HL-60/S4 treated with phorbol 12-myristate 13-acetate at 8.2 ng/mL for 4 days and 3 days (cell line): ENCODE results near the gene DPH2.

ENCODE experiments used
- in situ Hi-C: fragments of 300-500 bp; cut with MboI; formaldehyde crosslinking; loops from 2 replicates; pipeline ENCODE4 v1.15.0; 2022; ENCODE audit warnings: low sequenced_read_pairs

Gene DPH2

DNA sequence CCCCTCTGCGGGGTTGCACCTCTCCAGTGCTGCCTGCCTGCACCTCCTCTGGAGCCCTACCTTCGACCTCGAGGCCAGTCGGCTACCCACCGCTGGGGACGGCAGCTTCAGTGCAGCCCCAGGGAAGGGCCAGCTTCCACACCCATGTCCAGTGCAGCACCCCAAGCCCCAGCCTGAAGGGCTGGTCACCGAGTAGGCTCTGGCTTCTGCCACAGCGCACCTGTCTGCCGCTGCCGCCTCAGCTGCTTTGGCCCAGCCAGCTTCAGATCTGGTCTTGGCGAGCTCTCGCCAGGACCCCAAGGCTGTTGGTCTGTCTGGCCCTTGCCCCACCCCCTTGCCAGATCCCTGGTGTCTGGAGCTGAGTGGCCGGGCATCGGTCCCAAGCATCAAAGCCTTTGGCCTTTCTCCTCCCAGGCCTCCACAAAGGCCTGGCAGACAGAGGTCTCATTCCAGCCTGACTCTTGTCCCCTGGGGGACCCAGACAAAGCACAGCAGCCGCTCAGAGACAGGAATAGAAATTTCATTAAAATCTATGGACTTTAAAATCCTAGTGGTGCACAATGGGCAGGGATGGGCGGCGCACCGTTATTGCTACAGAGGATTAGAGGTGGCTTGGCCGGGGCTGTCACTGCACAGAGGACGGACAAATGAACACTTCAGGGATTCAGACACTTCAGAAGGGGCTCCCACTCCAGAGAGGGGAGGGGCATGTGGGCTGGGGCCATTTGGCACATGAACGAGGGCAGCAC is 26.3 kb downstream of the DPH2 start:
- in situ Hi-C loops = no loop called here

DNA sequence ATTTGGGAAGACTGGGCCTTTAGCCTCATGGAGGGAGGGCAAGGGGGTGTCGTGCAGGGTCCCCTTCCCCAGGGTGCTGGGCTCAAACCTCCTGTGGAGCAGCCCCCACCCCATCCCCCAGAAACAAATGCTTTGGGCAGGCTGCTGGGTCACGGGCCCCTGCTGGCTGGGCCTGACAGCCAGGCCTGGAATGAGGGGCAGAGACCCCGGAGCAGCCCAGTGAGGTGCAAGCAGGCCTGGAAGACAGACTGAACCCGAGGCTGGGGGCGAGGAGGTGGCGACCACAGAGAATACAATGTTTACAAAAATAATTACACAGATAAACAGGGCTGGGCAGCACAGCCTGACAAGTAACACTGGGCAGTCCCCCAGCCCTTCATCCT is 26.9 kb downstream of the DPH2 start:
- in situ Hi-C loops = no loop called here

- in situ Hi-C loops = no loop called here
These were observed 27.6 kb downstream of the DPH2 start for GRCh38 chr1:43997295-43997999.

GRCh38 chr1:43998000-43998378 is 28.2 kb downstream of the DPH2 start:
- in situ Hi-C loops = no loop called here

- in situ Hi-C loops = no loop called here
These were observed 29.6 kb downstream of the DPH2 start for GRCh38 chr1:43999455-43999854.

DNA sequence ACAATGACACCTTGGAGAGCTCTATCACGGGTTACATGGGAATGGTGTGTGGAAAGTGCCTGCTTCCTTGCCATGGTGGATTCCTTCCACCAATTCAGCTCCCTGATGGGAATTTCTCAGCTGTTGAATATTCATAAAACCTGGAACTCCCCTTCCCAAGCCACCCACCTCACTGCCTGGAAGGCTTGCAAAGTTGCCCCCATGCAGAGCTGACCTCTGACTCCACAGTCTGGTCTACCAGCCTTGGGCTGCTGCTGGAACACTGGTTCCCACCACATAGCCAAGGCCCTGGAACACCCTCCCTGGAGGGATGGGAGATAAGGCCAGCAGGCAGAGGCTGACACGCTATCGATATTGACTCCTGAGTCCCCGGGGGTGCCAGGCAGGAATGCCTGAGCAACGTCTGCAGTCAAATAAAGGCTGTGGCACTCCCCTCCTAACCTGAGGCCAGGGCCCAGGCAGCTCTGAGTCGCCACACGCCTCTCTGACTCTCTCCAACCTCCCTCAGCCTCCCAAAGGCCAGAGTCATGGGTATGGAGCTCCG is 30.4 kb downstream of the DPH2 start:
- in situ Hi-C loops = no loop called here

- in situ Hi-C loops = no loop called here
These were observed 32.4 kb downstream of the DPH2 start for GRCh38 chr1:44002165-44002564.

GRCh38 chr1:44002606-44003157 is 32.9 kb downstream of the DPH2 start:
- in situ Hi-C loops = no loop called here

DNA sequence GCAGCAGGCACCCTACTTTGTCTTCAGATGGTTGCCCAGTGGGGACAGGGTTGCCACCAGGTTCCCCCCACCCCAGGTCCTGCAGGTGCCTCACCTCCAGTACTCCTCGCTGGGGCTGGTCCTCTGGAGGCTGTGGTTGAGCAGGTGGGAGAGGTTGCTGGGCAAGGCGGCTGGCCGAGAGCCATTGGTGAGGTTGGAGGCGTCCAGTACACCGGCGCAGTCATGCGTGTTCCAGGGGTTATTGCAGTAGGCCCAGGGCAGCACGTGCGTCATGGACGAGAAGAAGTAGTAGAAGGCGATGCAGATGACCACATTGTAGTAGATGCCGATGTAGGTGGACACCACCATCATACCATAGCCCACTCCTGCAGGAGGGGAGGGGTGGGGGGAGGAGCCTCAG is 38.4 kb downstream of the DPH2 start:
- in situ Hi-C loops = no loop called here

GRCh38 chr1:44010935-44011471 is 41.2 kb downstream of the DPH2 start:
- in situ Hi-C loops = no loop called here

DNA sequence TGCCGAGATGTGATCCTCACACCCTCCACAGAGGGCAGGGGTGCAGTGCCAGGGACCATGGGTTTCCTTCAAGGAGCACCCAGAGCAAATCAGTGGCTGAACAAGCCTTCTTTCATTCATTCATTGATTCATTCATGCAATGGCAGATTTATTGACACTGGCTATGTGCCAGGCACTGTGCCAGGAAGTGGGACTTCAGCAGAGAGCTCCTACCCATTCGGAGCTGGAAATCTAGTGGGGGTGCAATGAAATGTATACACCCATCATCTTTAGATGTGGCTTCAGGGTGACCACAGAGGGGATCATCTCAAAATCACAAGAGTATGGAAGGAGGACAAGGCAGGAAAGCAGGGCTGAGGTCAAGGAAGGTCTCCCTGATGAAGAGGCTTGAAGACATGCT is 42.6 kb downstream of the DPH2 start:
- in situ Hi-C loops = no loop called here

DNA sequence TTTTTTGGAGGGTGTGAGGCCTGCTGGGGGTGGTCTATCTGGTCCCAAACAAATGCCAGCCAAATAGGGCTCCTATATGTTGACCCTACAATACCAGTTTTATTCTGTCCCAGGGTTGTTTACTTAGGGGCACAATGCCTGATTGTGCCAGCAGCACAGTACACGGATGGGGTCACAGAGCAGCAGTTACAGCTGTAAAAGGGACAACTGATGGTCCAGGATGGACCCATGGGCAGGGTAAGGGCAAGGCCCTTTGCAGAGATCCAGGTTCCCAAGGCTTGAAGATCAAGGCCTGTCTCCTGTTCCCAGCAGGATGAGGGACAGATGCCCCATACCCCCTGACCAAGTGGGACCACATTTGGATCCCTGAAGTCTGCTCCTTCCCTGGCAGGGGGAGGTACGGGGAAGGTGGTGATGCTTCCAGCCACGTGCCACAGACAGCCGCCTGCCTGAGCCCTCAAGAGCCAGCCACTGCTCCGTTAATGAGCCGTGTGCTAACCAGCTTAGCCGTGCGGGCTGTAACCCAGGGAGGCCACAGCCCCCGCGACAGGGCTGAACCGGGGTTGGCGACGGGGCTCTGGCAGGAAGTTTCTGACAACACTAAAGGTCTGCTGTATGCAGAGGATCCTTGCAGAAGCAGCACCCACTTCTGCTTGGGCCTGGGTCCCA is 43.3 kb downstream of the DPH2 start:
- in situ Hi-C loops = no loop called here

DNA sequence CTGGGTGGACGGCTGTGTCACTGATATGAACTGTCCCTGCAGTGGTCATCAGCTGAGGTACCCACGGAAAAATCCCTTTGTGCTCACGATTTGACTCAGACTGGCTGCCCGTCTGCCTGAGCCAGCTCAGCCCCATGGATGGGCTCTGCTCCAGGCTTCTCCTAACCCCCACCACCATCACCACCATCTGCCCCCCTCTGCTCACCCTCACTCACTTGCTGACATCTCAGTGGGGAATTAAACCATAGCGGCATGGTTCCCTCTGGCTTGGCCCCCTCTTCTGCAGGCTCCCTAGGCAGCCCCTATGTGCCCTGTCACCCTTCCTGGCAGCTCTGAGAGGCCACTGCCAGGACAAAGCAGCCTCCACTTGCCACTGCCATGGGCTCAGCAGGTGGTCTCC is 44.1 kb downstream of the DPH2 start:
- in situ Hi-C loops = no loop called here

DNA sequence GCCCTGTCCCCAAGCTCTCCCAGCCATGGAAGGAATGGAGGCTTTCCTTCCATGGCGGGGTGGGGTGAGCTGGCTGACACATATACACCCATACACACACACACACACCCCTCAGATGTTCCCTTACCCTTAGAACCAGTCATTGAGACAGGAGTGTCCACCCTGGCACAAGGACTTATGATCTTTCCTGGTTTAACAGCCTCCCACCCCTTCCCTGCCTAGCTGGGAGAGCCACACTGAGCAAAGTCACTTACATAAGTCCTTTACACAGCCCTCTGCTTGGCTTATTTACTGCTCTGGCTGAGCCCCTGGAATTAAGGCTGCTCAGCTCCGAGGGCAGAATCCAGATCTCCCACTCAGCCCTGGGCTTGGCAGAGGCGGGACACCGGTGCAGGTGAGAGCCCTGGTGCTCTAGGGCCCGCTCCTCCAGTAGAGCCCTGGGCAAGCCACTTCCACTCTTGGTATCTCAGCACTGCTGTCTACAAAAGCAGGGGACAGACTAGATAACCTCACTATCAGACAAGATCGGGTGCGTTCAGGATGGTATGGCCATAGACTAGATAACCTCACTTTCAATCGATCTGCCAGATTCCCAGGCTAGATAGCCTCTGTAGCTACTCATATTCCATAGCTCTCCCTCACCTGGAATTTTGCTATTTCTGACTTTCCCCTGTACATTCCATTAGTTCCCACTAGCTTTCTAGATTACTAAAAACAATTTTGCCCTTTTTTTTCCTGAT is 44.7 kb downstream of the DPH2 start:
- in situ Hi-C loops = no loop called here

- in situ Hi-C loops = no loop called here
These were observed 45.4 kb downstream of the DPH2 start for GRCh38 chr1:44015206-44015605.

- in situ Hi-C loops = no loop called here
These were observed 46.5 kb downstream of the DPH2 start for GRCh38 chr1:44016041-44016889.

- in situ Hi-C loops = no loop called here
These were observed 47.1 kb downstream of the DPH2 start for GRCh38 chr1:44016890-44017400.

- in situ Hi-C loops = no loop called here
These were observed 49.7 kb downstream of the DPH2 start for GRCh38 chr1:44019466-44019948.

GRCh38 chr1:44020464-44020863 is 50.7 kb downstream of the DPH2 start:
- in situ Hi-C loops = no loop called here
